Cerebellar cortex (tissue), 1 donor: ENCODE measurements around the gene JMJD6.

Experiments used
- DNase-seq: peaks from one replicate; pipeline ENCODE4 v3.0.0-alpha.2; 2015; ENCODE audit warnings: low spot score

Gene JMJD6

DNA sequence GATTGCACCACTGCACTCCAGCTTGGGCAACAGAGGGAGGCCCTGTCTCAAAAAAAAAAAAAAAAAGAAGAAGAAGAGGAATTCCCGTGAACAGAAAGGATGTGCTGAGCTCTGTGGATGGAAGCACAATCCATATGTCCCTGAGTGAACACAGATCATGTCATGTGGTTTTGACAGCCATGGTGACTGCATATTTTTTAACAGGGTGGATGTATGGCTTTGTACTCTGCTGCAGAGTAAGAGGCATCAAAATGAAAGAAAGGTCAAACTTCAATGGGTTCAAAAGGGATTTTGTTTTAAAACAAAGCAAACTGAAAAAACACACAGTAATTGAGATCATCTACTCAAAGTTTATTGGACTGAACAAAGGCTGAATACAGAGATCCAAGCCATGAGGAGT lies 47.2 kb downstream of the JMJD6 start:
- no peak for DNase-seq

GRCh38 chr17:76678330-76678729 lies 48.1 kb downstream of the JMJD6 start:
- DNase-seq: no peak

- DNase-seq: no peak
Measured at GRCh38 chr17:76677406-76677805, 49.0 kb downstream of the JMJD6 start.

DNA sequence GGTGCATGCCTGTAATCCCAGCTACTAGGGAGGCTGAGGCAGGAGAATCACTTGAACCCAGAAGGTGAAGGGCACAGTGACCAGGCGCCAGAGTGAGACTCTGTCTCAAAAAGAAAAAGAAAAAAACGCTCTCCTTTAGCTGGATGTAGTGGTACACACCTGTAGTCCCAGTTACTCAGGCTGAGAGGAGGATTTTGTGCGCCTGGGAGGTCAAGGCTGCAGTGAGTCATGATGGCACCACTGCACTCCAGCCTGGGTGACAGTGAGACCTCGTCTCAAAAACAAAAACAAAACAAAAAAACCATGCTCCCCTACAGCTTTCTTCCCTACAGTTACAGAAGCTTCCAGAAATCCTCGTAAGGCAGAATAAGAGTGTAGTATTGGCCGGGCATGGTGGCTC lies 49.8 kb downstream of the JMJD6 start:
- no peak for DNase-seq

GRCh38 chr17:76675648-76676047 lies 50.8 kb downstream of the JMJD6 start:
- DNase-seq: no peak

DNA sequence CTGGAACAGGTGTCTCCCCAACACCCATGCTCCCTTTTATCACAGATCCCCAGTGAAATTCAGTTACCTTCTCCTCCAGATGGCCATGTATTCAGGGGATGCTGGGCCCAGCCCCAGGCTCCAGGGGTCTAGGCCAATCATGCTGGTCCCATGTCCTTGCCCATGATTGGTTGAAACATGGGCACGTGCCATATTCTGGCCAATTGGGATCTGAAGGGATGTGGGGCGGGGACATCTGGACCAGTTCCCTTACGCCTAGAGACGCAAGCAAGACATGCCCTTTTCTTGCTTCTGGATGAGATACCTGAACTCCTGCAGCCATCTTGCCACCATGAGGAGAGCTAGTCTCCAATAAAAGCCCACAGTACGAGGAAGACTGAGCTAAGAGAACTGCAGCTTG lies 51.8 kb downstream of the JMJD6 start:
- DNase-seq: no peak

DNA sequence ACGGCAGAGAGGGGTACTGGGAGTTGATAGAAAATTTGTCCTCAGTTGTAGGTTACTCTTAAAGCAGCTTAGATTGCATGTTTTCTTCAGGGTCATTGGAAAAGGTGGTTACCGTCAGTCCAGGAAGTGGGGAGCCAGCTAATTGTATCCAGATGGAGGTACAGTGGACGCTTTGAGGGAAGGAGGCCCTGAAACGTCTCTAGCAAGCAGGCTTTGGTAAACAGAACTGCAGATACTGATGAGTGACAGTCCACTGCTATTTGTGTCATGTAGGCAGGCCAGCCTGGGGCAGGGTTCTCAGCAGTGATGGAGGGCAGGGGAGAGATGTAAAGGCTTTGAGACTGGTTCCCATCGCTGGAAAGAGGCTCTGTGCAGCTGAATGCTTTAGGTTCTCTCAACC lies 52.7 kb downstream of the JMJD6 start:
- DNase-seq: no peak

GRCh38 chr17:76672892-76673291 lies 53.5 kb downstream of the JMJD6 start:
- no peak for DNase-seq

DNA sequence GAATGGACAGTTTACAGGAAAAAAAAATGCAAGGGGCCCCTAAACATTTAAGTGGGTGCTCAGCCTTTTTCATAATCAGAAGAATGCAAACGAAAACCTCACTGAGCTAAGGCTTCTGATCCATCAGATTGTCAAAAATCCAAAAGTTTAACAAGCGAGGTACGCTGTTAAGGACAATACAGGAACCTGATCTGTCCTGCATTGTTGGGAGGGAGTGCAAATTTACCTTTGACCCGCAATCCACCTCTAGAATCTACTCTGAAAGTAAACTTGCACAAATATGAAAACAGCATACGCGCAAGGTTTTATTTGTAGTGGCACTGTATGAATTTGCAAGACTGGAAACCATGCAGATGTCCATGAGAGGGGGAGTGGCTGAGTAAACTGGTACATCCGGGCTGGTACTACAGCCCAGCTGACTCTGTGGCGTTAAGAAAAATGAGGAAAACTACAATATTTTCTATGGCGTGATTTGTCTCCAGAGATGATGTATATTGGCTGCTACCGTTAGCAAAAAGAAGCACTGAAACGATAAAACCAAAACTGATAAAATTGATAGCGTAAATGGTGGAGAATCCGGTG lies 54.0 kb downstream of the JMJD6 start:
- DNase-seq: no peak

- no peak for DNase-seq
Measured at GRCh38 chr17:76671912-76672262, 54.5 kb downstream of the JMJD6 start.

- peak; percentile 100 for DNase-seq
Measured at GRCh38 chr17:76671123-76671911, 55.1 kb downstream of the JMJD6 start.

DNA sequence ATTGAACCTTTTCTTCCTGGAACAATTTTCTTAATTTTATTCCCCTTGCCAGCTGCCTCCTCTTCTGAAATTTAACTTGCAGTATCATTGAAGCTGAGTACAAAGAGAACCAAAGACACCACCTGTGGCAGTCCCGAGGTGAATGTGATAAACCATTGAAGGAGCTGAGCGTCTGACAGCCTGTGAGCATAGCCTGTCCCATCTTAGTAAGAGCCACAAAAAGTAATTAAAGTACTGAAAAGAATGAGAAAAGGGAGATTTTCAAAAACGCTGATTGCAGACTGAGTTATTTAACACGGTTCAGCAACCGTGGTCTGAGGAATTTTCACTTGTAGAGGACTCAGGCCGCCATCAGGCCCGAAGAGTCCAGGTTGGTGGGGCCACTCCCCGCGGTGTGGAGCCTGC lies 55.7 kb downstream of the JMJD6 start:
- no peak for DNase-seq

DNA sequence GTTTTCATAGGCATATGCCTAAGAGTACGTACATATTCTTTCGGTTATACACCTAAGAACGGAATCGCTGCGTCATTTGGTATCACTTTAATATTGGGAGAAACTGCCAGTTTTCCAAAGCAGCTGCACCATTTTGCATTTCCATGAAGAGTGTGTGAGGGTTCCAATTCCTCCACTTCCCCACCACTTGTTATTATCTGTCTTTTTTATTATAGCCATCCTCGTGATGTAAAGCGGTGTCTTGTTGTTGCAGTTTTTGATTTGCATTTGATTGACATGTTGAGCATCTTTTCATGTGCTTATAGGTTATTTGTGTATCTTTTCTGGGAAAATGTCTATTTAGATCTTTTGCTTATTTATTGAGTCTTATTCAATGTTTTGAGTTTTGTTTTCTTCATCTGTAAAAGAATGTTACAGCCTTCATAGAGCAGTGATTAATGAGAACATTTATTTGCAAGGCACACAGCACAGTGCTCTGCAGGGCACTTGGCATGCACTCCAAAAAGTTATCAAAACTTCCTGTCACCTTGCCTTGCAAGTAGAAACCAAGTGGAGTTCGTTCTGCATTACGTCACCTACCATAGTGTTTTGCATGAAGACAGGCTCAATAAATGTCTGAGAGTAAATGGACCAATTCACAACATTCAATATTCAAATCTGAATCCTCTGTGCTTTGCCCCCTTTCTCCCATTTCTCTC lies 56.2 kb downstream of the JMJD6 start:
- no peak for DNase-seq
